Neural crest cell (in vitro differentiated cells): Measurements from ENCODE around the gene CDCA3. TPM values are rescaled to one million over a fixed set of nuclear protein-coding genes. Genes with fewer than 3 reads are reported as not detected.

Experiments used
- DNase-seq: peaks from one replicate; pipeline ENCODE4 v3.0.0; 2021; ENCODE audit warnings: low read depth, mixed read lengths, low spot score
- H3K27ac Mint-ChIP-seq: one replicate; pipeline ENCODE4 v1.8.0; 2021; ENCODE audit warnings: mild to moderate bottlenecking, mixed read lengths; ENCODE audit not compliant: unreplicated experiment
- H3K27me3 Mint-ChIP-seq: 2 replicates; pipeline ENCODE4 v1.8.0; 2021; ENCODE audit warnings: low read depth, mild to moderate bottlenecking, mixed read lengths
- H3K36me3 Mint-ChIP-seq: 2 replicates; pipeline ENCODE4 v1.8.0; 2021; ENCODE audit warnings: low read depth, mild to moderate bottlenecking, mixed read lengths
- H3K4me1 Mint-ChIP-seq: 2 replicates; pipeline ENCODE4 v1.8.0; 2021; ENCODE audit warnings: mixed read lengths
- H3K4me3 Mint-ChIP-seq: one replicate; pipeline ENCODE4 v1.8.0; 2021; ENCODE audit warnings: mild to moderate bottlenecking, mixed read lengths
- H3K9me3 Mint-ChIP-seq: 2 replicates; pipeline ENCODE4 v1.8.0; 2021; ENCODE audit warnings: mixed read lengths
- total RNA-seq: library from RNA; stranded (reverse); gene quantifications from 2 replicates; pipeline ENCODE4 v1.2.1, GENCODE V29; 2021
- TF ChIP-seq, protein P1 (sequence below): fragments of 200-600 bp; sonication (generic); conservative IDR thresholded peaks from 2 replicates; pipeline ENCODE4 v1.5.0; 2021; ENCODE audit warnings: antibody characterized with exemption, mild to moderate bottlenecking

CDCA3 gene
- total RNA-seq, 1 donor from 2014 or later, result 71.7 TPM

DNA sequence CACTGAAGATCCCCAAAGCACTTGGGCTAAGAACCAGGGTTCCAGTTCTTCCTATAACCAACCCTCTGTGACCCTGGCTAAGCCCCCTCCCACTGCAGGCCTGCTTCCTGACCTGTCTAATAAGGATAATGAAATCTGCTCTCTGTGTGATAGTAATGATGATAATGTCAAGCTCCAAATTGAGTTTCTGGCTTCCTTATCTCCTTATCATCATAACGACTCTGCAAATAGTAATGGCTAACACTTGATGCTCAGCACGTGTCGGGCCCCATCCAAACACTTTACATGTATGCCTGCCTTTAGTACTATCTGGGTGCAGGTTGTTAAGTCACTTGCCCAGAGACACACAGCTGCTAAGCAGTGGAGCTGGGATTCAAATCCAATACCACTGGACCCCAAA lies 34.5 kb downstream of the CDCA3 start:
- H3K4me1 Mint-ChIP-seq, result peaks cover 59% of the 10 kb centered on the region
- H3K4me3 Mint-ChIP-seq, result no peak overlapping the region

DNA sequence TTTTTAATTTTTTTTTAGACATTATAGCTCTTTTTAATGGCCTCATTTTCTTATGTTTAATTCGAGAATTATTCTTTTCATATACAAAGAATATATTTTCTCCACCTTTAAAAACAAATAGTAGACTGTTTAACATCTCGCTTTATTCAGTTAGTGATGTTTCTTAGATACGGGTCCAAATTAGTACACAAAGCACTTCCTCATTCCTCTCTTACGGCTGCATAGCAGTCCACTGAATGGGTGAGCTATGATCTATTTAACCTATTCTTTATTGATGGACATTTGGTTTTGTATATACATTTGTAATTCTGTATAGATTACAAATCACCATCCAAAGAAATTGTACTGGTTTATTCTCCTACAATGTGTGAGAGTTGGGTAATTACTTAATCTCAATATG lies 37.7 kb downstream of the CDCA3 start:
- H3K36me3 Mint-ChIP-seq, result peaks cover 3% of the 10 kb centered on the region
- H3K4me3 Mint-ChIP-seq, result no peak overlapping the region
- no peak overlapping the region for H3K27ac Mint-ChIP-seq

More for the DNA sequence above, 34.5 kb downstream of the CDCA3 start:
- Mint-ChIP-seq H3K9me3 (no peaks in the 10 kb centered on the region), H3K27me3 (no peaks in the 10 kb centered on the region), H3K27ac (no peak overlapping the region), H3K36me3 (peaks cover 3% of the 10 kb centered on the region)
- no peak for DNase-seq
- TF ChIP-seq, protein P1, sequence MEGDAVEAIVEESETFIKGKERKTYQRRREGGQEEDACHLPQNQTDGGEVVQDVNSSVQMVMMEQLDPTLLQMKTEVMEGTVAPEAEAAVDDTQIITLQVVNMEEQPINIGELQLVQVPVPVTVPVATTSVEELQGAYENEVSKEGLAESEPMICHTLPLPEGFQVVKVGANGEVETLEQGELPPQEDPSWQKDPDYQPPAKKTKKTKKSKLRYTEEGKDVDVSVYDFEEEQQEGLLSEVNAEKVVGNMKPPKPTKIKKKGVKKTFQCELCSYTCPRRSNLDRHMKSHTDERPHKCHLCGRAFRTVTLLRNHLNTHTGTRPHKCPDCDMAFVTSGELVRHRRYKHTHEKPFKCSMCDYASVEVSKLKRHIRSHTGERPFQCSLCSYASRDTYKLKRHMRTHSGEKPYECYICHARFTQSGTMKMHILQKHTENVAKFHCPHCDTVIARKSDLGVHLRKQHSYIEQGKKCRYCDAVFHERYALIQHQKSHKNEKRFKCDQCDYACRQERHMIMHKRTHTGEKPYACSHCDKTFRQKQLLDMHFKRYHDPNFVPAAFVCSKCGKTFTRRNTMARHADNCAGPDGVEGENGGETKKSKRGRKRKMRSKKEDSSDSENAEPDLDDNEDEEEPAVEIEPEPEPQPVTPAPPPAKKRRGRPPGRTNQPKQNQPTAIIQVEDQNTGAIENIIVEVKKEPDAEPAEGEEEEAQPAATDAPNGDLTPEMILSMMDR, result no peak

DNA sequence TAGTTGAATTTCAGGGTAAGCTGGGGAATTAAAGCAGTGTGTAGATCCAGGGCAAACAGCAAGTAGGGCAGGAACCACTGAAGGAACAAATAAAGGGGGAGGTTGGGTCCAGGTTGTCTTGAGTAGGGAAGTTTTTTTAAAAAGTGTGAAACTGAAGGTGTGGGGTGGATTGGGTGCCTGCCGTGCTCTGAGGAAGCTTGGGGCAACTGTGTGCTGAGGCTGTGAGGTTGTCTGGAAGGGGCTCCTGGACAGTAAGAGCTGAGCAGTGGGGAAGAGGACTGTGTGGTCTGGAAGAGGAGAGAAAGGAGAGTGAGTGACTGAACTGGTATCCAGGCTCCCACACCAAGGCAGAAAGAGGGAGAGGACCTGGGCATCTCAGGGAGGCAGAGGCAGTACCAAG lies 40.3 kb downstream of the CDCA3 start:
- Mint-ChIP-seq H3K9me3 (no peaks in the 10 kb centered on the region), H3K4me3 (no peak overlapping the region), H3K36me3 (no peaks in the 10 kb centered on the region), H3K27ac (no peak overlapping the region), H3K27me3 (no peaks in the 10 kb centered on the region), H3K4me1 (peaks cover 16% of the 10 kb centered on the region)
- DNase-seq, result no peak
- TF ChIP-seq, protein P1, result no peak

More for the DNA sequence above, 37.7 kb downstream of the CDCA3 start:
- no peaks in the 10 kb centered on the region for H3K27me3 Mint-ChIP-seq
- no peaks in the 10 kb centered on the region for H3K9me3 Mint-ChIP-seq
- peaks cover 36% of the 10 kb centered on the region for H3K4me1 Mint-ChIP-seq
- no peak for DNase-seq
- TF ChIP-seq, protein P1, result no peak

DNA sequence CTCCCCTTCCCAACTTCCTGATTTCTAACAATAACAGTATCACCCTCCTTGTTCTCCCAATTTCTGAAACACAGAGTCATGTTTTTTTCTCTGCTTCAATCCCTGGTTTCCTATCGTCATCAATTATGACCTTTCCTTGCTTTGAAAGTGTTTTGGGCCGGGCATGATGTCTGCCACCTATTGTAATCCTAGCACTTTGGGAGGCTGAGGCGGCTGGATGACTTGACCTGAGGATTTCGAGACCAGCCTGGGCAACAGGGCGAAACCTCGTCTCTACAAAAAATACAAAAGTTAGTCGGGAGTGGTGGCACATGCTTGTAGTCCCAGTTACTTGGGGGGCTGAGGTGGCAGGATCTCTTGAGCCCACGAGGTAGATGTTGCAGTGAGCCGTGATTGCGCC lies 42.0 kb downstream of the CDCA3 start:
- Mint-ChIP-seq H3K27ac (no peak overlapping the region), H3K4me1 (peaks cover 13% of the 10 kb centered on the region), H3K27me3 (no peaks in the 10 kb centered on the region), H3K9me3 (peaks cover 2% of the 10 kb centered on the region), H3K4me3 (no peak overlapping the region), H3K36me3 (peaks cover 2% of the 10 kb centered on the region)
- TF ChIP-seq, protein P1, result no peak
- DNase-seq, result no peak

DNA sequence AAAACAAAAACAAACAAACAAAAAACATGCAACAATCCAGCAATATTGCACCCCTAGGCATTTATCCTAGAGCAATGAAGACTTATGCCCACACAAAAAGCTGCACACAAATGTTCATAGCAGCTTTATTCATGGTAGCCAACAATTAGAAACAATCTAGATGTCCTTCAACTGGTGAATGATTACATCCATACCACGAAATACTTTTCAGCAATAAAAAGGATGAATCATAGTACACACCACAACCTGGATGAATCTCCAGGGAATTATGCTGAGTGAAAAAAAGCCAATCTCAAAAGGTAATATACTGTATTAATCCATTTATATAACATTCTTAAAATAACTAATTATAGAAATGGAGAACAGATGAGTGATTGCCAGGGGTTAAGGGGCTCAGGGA lies 43.9 kb downstream of the CDCA3 start:
- no peak for DNase-seq
- Mint-ChIP-seq H3K9me3 (peaks cover 3% of the 10 kb centered on the region), H3K4me3 (no peak overlapping the region), H3K36me3 (peaks cover 2% of the 10 kb centered on the region), H3K27ac (no peak overlapping the region), H3K27me3 (no peaks in the 10 kb centered on the region), H3K4me1 (peaks cover 8% of the 10 kb centered on the region)
- TF ChIP-seq, protein P1, result no peak

DNA sequence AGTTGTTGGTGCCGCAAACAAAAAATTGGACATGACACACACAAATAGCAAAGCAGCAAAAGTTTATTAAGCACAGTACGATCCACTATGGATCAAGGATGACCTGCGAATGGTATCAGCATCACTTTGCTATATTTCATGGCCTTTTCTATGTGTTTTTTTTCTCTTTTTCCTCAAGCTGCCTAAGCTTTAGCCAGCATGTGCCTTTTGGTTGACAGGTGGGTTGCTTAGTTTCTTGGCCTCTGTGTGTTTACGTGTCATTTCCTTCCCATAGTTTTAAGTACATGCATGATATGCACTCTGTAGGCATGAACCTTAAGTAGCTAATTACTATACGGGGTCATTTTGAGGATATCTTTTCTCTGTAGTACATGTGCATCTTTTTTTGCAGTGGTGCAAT lies 51.9 kb downstream of the CDCA3 start:
- H3K27me3 Mint-ChIP-seq, result no peaks in the 10 kb centered on the region

More for the DNA sequence above, 51.9 kb downstream of the CDCA3 start:
- Mint-ChIP-seq H3K4me3 (no peak overlapping the region), H3K4me1 (no peaks in the 10 kb centered on the region), H3K27ac (no peak overlapping the region), H3K36me3 (peaks cover 1% of the 10 kb centered on the region), H3K9me3 (peaks cover 2% of the 10 kb centered on the region)
- no peak for DNase-seq
- TF ChIP-seq, protein P1, result no peak
